ENCODE measurements around the gene ENDOG. TPM values are rescaled to one million over a fixed set of nuclear protein-coding genes. Genes with fewer than 3 reads are reported as not detected.

The ENDOG gene
- total RNA-seq, 1 experiment from 2014 or later = 16.7 TPM

Other genes with a start within 250 kb of the ENDOG start
- 58.6 and 62.2 TPM in 2 replicates for gene DYNC2I2, start 161.7 kb upstream of the ENDOG start, total RNA-seq (2021)
- 1,148 and 1,158 TPM in 2 replicates for gene SET, start 129.3 kb upstream of the ENDOG start, total RNA-seq (2021)
- gene PKN3, start 116.0 kb upstream of the ENDOG start, total RNA-seq (2021) = 23.8 and 25.0 TPM in 2 replicates
- gene ZDHHC12, start 94.4 kb upstream of the ENDOG start, total RNA-seq (2021) = 42.8 and 45.8 TPM in 2 replicates
- 23.1 and 24.2 TPM in 2 replicates for gene ZER1, start 46.6 kb upstream of the ENDOG start, total RNA-seq (2021)
- 27.3 and 30.3 TPM in 2 replicates for gene TBC1D13, start 31.2 kb upstream of the ENDOG start, total RNA-seq (2021)
- 86.3 and 91.8 TPM in 2 replicates for gene SPOUT1, start 11.3 kb downstream of the ENDOG start, total RNA-seq (2021)
- 14.6 and 15.2 TPM in 2 replicates for gene KYAT1, start 63.5 kb downstream of the ENDOG start, total RNA-seq (2021)
- gene LRRC8A, start 63.6 kb downstream of the ENDOG start, total RNA-seq (2021) = 76.0 and 79.2 TPM in 2 replicates
- gene PHYHD1, start 102.5 kb downstream of the ENDOG start, total RNA-seq (2021) = 18.0 and 22.2 TPM in 2 replicates
- 20.1 and 20.2 TPM in 2 replicates for gene DOLK, start 129.1 kb downstream of the ENDOG start, total RNA-seq (2021)
- gene NUP188, start 129.2 kb downstream of the ENDOG start, total RNA-seq (2021) = 101 and 104 TPM in 2 replicates
- gene SH3GLB2, start 209.8 kb downstream of the ENDOG start, total RNA-seq (2021) = 69.0 and 69.5 TPM in 2 replicates
- gene MIGA2, start 218.1 kb downstream of the ENDOG start, total RNA-seq (2021) = 37.8 and 38.8 TPM in 2 replicates

Data from H9 (cell line).